T-helper 1 cell treated with Interleukin-12 subunit alpha and Interleukin-12 subunit beta and Interleukin-4 antibody, amounts not matched to agents 30 μg/mL and 1 μg/mL, for 36 hours (primary cell): ENCODE data around the gene SEL1L3.

ENCODE experiments used
- H3K27ac Mint-ChIP-seq: one replicate; pipeline ENCODE4 v1.8.0; 2021; ENCODE audit warnings: mild to moderate bottlenecking, mixed read lengths
- H3K27me3 Mint-ChIP-seq: one replicate; pipeline ENCODE4 v1.8.0; 2021; ENCODE audit warnings: low read depth, mixed read lengths
- H3K36me3 Mint-ChIP-seq: one replicate; pipeline ENCODE4 v1.8.0; 2021; ENCODE audit warnings: low read depth, mixed read lengths
- H3K4me1 Mint-ChIP-seq: one replicate; pipeline ENCODE4 v1.8.0; 2021; ENCODE audit warnings: low read depth, mixed read lengths
- H3K4me3 Mint-ChIP-seq: one replicate; pipeline ENCODE4 v1.8.0; 2021; ENCODE audit warnings: mild to moderate bottlenecking, moderate library complexity, mixed read lengths
- H3K9me3 Mint-ChIP-seq: one replicate; pipeline ENCODE4 v1.8.0; 2021; ENCODE audit warnings: mixed read lengths

The SEL1L3 gene

DNA sequence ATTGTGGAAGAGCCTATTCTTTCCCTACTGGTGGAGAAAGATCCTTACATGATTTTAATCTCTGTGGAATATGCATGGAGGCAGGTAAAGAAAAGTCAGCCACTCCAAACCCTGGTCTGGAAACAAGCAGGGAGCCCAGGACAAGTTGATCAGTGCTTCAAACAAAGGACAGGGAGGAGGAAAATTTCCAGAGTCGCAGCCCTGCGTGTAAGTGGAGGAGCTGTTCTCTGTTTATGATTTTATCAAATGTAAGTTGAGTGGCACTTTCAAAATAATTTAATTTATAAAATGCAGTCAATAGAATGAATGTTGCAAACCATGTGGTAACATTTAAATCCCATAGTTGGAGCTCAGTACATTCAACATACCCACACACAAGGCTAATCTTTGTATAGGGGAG, 150.2 kb downstream of the SEL1L3 start:
- Mint-ChIP-seq H3K27ac (no peak overlapping the region), H3K36me3 (no peaks in the 10 kb centered on the region), H3K4me1 (no peaks in the 10 kb centered on the region), H3K27me3 (peaks cover 3% of the 10 kb centered on the region), H3K4me3 (no peak overlapping the region), H3K9me3 (no peaks in the 10 kb centered on the region)

DNA sequence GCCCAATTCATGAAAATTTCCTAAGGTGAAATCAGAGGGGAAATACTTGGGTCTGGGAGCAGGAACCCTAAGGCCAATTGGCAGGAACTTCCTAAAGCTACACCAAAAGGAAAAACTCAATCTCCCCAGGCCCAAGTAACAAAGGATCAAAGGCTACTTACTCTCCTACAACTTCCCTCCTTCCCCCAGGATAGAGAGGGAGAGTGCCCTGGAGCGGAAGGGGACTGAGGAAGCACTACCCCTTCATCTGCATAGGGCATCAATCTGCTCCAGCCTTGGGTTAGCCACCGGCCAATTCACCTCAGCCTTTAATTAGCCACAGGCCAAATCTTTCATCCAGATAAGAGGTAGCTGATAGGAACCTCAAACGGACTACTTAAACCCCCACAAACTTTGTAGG, 152.2 kb downstream of the SEL1L3 start:
- H3K9me3 Mint-ChIP-seq, result no peaks in the 10 kb centered on the region
- no peaks in the 10 kb centered on the region for H3K36me3 Mint-ChIP-seq

DNA sequence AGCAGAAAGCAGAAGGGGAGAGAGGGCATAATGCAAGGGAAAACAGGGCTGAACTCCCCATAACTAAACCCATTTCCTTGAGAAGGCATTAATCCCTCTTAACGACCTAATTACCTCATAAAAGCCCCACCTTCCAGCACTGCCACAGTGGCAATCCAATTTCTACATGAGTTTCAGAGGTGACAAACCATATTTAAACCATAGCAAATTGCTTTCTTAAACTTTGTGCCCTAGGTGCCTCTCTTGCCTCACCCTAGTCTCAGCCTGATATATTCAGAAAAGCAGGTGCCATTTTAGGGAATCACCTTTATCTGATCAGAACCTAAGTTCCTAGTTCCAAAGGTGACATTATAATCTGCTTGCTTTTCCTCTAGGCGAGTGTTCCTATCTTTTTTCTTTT, 158.3 kb downstream of the SEL1L3 start:
- Mint-ChIP-seq H3K4me3 (no peak overlapping the region), H3K9me3 (no peaks in the 10 kb centered on the region), H3K36me3 (no peaks in the 10 kb centered on the region), H3K4me1 (no peaks in the 10 kb centered on the region), H3K27me3 (peaks cover 3% of the 10 kb centered on the region), H3K27ac (no peak overlapping the region)

More for the DNA sequence above, 152.2 kb downstream of the SEL1L3 start:
- Mint-ChIP-seq H3K4me1 (no peaks in the 10 kb centered on the region), H3K4me3 (no peak overlapping the region), H3K27ac (no peak overlapping the region), H3K27me3 (peaks cover 3% of the 10 kb centered on the region)

DNA sequence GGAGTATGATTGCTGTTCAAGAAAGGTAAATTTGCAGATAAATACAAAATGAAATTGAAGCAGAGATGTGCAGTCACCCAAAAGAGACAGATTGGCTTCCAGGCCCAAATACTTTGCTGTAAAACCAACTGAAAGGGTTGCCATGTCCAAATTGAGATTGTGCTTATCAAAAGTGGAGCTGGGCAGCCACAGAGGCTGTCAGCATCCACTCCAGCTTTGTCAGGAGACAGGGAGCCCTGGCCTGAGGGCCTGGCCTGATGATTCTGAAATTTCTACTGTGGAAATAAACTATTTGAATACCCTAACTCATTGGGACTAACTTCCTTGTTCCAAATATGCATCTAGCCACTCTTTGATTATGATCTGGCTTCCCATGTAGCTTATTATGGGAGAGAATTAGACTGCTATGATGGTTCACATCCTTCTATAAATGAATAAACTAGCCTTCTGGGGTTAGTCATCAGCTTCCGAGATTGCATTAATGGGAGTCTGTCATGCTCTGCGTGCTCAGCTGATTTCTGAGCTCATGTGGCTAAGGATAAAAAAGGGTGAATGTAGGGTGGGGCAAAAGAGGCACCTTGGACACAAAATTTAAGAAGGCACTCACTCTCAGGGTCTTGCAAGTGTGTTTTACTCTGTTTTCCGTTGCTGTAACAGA, 158.9 kb downstream of the SEL1L3 start:
- Mint-ChIP-seq H3K36me3 (no peaks in the 10 kb centered on the region), H3K4me3 (no peak overlapping the region), H3K27ac (no peak overlapping the region), H3K9me3 (no peaks in the 10 kb centered on the region), H3K4me1 (no peaks in the 10 kb centered on the region), H3K27me3 (no peaks in the 10 kb centered on the region)

DNA sequence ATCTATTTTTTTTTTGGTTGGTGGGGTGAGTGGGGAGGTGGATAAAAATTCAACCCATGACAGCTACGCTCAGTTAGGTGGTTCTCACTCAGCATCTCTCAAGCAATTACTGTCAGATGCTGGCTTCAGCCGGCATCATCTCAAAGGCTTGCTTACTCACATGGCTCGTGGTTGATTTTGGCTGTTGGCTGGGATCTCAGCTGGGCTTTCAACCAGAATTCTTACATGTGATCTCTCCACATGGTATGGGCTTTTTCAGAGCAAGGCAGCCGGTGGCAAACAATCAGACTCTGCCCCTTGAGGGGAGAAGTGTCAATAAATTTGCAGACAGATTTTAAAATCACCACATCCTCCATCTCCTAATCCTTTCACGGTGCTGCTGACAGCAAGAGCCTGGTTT, 159.9 kb downstream of the SEL1L3 start:
- Mint-ChIP-seq H3K27ac (no peak overlapping the region), H3K27me3 (no peaks in the 10 kb centered on the region), H3K4me3 (no peak overlapping the region), H3K4me1 (no peaks in the 10 kb centered on the region), H3K36me3 (no peaks in the 10 kb centered on the region), H3K9me3 (no peaks in the 10 kb centered on the region)

DNA sequence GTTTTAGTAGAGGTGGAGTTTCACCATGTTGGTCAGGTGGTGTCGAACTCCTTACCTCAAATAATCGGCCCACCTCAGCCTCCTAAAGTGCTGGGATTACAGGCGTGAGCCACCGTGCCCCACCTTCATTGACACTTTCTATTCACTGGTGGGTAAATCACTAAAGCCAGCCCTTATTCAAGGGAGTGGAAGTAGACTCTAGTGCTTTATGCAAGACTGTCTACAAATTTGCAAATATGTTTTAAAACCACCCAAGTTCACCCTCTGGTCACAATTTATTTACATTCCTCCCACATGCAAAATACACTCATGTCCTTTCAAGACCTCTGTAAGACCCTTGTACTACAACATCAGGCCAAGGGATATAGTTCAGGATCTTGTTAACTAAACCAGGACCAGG, 162.1 kb downstream of the SEL1L3 start:
- Mint-ChIP-seq H3K36me3 (no peaks in the 10 kb centered on the region), H3K27ac (no peak overlapping the region), H3K9me3 (no peaks in the 10 kb centered on the region), H3K4me3 (no peak overlapping the region), H3K27me3 (no peaks in the 10 kb centered on the region), H3K4me1 (no peaks in the 10 kb centered on the region)

DNA sequence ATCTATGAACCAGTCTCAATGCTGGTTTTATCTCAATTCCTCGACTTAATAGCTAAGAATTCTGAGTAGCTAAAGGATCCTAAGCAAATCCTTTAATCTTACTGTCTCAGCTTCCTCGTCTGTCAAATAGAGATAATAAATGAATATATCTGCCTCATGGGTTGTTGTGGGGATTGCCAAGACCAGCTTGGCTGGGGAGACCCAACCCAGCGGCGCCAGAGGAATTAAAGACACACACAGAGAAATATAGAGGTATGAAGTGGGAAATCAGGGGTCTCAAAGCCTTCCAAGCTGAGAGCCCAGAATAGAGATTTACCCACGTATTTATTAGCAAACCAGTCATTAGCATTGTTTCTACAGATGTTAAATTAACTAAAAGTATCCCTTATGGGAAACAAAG, 165.3 kb downstream of the SEL1L3 start:
- Mint-ChIP-seq H3K36me3 (no peaks in the 10 kb centered on the region), H3K4me1 (no peaks in the 10 kb centered on the region), H3K27me3 (no peaks in the 10 kb centered on the region)

More for the DNA sequence above, 165.3 kb downstream of the SEL1L3 start:
- Mint-ChIP-seq H3K4me3 (no peak overlapping the region), H3K9me3 (no peaks in the 10 kb centered on the region), H3K27ac (no peak overlapping the region)
